GM18520 (cell line): Measurements from ENCODE around the gene MERTK.
"Not testable (repeated sequence)": the region's sequence is repeated elsewhere in the genome, so short reads cannot be mapped to it uniquely, and the experiment has no call there.

ENCODE experiments used
- ATAC-seq: cut with Tn5 transposase; IDR thresholded peaks from one replicate; pipeline ENCODE4 v1.9.1; 2021; ENCODE audit not compliant: unreplicated experiment

MERTK gene

DNA sequence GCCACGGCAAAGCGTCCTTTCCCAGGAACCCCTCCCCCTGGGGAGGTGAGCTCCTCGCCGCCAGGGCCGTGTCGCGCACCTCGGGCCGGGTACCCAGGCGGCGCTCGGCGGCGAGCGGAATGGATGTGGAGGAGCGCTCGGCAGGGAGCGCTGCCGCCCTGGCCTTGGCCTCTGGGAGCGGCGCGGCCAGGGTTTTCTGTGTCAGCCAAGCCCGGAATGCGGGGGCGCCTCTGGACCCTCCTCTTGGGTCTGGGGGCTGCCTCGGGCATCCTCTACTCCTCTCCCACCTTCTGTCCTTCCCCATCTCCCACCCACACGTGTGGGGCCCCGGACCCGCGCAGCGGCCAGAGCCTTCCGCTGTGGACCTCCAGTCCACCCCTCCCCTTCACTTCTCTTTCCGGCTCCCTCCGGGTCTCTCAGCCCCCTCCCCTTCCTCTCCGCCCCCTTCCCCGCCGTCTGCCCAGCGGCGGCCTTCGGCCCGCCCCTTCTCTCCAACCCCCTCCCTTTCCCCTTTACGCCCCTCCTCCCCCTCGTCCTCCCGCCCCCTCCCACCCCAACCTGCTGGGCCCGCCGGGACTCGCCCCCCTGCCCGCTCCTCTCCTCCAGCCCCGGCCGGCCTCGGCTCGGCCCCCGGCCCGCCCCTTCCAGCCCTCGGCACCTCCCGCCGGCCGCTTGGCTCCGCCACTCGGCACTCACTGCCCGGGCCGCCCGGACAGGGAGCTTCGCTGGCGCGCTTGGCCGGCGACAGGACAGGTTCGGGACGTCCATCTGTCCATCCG lies at the start of gene MERTK:
MERTK (plus strand) TSS at position 684 of the 779 bp plus-strand sequence. CDS start 129 bp downstream, outside the sequence.
- no peak for ATAC-seq

DNA sequence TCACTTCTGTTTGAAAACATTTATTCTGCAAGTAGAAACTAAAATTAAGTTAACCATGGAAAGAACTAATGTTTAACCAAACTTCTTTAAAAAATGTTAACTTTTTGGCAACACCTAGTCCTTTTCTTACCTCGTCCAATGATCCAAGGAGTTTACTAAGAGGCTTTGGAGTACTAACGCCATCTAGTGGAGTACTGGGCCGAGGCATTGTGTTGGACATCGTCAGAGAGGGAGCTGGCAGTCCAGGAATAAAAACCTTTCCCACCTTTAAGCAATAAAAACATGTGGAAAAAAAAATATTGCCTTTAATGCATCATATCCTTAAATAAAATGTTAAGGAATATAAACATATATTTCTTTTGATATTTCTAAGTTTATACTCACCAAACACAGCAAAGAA lies 47.8 kb upstream of the MERTK start:
- ATAC-seq = not testable (repeated sequence)

DNA sequence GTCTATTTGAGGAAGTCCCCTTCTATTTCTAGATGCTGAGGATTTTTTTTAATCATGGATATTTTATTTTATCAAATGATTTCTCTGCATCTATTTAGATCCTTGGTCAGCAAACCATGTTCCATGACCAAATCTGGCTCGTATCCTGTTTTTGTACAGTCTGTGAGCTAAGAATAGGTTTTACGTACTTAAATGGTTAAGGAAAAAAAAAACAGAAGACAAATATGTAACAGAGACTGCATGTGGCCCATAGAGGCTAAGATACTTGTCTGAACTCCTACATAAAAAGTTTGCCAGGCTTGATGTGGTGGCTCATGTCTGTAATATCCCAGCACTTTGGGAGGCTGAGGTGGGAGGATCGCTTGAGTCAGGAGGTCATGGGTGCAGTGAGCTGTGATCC lies 45.9 kb upstream of the MERTK start:
- not testable (repeated sequence) for ATAC-seq

DNA sequence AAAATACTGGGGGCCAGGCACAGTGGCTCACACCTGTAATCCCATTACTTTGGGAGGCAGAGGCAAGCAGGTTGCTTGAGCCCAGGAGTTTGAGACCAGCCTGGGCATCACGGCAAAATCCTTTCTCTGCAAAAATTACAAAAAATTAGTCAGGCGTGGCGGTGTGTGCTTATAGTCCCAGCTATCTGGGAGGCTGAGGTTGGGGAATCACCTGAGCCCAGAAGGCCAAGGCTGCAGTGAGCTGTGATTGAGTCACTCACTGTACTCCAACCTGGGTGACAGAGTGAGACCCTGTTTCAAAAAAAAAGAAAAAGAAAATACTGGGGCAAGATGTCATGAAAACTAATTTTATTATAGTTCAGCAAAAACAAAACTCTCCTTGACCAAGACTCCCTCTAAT lies 38.4 kb upstream of the MERTK start:
- not testable (repeated sequence) for ATAC-seq

DNA sequence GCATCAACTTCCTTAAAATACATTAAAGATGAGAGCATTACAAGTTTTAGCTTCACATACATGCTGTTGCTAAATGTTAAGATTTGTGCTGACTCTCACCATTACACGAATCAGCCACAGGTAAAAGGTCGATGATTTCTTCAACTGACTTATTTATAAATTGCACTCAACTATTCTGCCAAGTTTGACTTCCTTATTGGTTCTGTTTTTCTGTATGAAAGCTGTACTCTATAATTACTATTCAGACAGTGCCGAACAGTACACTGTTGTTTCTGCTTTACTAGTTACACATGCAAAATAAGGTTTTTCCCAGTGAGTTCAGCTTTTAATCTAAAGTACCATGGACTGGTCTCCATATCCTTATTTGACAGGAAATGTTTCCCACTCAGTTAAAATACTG lies 33.3 kb upstream of the MERTK start:
- not testable (repeated sequence) for ATAC-seq

DNA sequence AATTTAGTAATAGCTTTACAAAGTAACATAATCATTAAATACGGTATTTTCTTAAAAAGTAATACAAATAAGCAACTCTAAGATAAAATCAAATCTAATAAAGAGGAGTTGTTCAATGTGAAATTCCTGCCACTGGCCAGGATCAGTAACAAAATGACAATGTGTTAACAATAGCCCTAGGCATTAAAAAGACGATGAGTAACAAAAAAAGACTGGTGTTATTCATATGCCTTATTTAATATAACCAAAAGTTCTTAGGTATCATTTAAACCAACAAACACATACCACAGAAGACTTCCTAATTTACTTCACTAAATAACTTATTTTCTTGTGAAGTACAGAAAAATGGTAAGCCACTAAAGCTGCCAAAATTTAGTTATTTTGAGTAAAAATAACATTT lies 25.6 kb upstream of the MERTK start:
- not testable (repeated sequence) for ATAC-seq

DNA sequence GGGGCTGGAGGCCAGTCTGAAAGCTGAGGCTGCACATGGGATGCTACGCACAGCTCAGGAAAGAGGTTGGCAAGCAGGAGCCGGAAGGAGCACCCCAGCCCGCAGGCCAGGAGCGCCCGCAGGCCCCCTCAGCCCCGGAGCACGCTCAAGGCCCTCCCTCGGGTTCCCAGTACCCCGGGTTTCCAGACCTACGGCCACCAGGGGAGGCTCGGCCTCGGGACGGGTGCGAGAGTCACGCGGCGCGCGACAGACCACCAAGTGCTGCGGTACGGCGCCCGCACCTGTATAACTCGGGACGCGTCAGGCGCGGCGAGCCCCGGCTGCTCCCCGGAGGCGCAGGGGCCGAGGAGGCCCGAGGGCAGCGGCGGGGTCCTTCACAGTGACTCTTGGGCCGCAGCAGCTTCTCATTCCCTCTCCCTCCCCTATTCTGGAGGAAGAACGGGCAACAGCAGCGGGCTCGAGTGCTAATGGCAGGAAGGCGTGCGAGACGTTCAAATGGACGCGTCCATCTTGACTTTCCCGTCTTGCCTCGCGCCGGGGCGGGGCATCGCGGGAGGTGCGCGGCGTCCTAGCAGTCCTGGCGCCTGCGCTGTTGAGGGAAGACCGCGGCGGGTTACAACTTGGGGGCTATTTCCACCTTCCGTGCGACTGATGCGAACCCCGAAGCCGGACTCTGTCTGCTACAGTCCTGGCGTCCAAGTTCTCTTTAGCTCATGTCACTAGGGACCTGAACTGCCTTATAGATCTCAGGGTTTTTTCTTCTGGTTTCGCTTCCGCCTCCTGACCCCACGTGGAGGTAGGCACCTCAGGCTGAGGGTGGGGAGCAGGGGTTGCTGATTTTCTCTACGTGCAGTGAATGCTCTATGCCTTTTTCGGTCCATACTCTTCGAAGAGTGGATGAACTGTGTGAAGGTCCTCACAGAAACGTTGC lies 14.5 kb upstream of the MERTK start, which contains the start of gene ANAPC1:
ANAPC1 (minus strand) TSS at position 533 of the 931 bp plus-strand sequence. CDS start 3,368 bp downstream, outside the sequence.
- ATAC-seq = peak; percentile 63

DNA sequence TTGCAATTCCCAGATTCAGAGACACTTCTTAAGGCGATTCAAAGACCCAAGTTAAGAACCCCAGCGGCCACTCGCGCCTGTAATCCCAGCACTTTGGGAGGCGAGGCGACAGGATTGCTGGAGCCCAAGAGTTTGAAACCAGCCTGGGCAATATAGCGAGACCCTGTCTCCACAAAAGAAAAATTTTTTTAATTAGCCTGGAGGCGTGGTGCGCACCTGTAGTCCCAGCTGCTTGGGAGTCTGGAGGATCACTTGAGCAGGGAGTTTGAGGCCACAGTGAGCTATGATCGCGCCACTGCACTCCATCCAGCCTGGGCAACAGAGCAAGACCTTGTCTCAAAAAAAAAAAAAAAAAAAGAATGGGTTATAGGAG lies 13.8 kb upstream of the MERTK start:
- no peak for ATAC-seq

DNA sequence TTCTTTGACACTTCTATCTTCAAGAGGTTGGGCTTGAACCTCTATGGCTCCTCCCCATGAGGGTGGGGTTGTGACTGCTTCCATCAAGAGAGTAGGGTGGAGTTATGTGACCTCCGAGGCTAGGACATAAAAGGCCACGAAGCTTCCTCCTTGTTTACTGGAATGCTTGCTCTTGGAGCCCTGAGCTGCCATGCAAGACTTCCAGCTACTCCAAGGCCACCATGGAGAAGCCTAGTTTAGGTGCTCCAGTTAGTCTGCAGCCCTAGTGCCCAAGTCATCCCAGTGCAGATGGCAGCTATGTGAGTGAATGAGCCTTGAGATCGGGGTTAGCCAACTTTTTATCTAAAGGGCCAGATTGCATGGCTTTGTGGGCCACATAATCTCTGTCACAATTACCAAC lies 2.4 kb upstream of the MERTK start:
- no peak for ATAC-seq

DNA sequence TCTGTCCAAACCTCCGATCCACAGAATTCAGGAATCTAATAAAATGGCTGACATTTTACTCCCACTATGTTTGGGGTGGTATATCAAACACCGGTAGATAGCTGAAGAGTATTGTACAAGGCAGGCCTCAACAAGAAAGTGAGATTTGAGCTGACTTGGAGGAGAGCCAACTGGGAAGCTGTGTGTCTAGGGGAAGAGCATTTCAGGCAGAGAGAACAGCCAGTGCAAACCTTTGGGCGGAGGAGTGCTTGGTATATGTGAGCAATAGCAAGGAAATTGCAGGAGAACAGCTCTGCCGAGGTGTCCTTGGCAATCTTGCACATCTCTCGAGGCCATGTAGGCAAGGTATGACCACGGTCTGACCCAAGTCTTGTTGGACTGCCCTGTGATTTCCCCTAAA lies 1.8 kb upstream of the MERTK start:
- ATAC-seq = no peak

DNA sequence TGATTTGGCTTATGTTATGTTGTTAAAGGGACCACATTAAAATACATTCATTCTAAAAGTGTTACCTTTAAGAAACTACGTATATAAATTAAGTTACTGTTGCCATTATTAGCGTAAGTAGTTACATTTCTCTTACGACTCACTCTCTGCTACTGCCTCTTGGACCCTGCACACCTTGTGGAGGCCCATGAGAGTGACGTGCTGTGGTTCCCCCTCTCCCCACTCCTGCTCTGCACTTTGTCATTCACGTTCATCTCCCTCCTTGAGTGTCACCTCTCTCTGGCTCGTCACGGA lies 830 bp upstream of the MERTK start:
- ATAC-seq = no peak

DNA sequence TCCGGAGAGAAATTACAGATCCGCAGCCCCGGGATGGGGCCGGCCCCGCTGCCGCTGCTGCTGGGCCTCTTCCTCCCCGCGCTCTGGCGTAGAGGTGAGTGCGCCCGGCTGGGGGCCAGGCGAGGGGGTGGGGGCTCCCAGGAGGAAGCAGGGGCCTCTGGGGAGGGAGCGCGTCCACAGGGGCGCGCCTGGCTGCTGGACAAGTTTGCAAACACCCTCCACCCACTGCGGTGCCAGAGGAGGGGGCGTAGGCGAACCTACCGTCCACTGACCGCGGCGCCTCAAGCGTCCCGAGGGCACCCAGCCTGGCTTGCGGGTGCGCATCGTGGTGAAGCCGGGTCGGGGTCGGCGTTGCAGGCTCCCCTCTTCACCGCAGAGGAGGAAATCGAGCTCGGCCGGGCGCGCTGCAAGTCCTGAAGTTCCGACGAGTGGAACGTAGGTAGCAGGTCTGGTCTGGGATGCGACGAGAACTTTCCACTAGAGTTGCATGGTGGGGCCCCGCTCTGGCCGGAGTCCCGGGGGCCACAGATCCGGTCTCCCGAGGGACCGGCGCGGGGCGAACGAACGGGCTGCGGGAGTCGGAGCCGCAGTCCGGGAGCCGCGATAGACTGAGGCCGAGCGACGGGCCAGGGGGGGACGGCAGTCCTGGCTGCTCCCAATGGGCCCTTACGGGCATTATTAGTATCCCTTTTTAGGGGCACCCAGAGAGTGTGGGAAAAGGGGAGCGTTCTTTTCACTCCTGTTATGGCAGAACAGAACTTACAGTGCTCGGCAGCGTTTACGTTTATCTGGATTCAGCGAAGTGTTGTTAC lies 502 bp downstream of the MERTK start:
- ATAC-seq = no peak

DNA sequence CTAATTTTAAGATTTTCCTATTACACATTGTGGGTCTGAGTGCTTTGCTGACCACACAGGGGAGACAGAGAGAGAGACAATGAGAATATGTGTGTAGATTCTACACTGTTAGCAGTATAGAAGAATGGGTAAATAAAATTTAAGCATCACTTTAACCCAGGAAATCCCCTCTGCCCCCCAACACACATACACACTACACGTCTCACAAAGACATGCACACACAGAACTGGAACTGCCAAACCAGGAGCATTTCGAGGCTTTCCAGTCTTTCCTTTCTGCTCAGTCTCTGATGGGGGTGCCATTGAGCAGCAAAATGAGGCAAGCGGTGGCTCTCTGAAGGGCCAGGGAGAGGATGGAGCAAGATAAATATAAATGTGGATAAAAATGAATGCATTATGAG lies 2.5 kb downstream of the MERTK start:
- ATAC-seq = no peak

DNA sequence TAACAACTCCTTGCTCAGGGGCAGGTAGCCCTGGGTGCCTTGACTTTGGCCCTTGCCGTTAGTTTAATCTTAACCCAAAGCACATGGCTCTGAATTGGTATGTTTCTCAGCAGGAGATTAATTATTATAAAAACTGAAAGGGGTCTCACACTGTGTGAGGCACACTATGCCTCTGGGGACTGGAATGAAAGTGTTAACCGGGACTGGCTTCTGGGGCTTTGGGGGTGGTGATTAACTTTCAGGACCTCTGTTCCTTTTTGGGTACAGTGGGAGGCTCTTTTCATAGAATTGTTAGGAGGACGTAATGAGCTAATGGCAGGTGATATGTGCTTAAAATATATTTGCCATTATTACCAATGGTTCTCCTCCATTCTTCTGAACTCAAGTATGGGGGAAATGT lies 5.1 kb downstream of the MERTK start:
- ATAC-seq = no peak

DNA sequence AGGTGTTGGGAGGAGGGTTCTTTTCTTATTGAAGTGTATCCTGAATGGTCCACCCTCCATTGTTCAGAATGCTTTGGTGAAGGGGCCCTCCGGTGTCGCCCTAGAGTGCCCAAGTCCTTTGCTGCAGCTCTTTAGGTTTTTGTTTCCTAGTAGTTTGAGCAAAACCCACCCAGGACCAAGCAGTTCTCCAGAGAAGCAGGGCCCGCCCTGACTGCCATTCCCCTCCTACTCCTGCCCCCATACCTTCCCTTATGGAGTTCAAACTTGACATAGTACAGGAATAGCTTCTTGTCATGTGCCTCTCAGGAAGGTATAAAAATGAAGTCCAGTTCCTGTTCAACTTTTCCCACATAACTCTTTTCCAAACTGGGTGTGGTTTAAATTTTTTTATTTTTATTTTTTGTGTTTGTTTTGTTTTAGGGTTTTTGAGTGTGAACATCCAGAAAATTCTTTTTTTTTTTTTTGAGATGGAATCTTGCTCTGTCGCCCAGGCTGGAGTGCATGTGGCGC lies 5.6 kb downstream of the MERTK start:
- ATAC-seq = no peak

DNA sequence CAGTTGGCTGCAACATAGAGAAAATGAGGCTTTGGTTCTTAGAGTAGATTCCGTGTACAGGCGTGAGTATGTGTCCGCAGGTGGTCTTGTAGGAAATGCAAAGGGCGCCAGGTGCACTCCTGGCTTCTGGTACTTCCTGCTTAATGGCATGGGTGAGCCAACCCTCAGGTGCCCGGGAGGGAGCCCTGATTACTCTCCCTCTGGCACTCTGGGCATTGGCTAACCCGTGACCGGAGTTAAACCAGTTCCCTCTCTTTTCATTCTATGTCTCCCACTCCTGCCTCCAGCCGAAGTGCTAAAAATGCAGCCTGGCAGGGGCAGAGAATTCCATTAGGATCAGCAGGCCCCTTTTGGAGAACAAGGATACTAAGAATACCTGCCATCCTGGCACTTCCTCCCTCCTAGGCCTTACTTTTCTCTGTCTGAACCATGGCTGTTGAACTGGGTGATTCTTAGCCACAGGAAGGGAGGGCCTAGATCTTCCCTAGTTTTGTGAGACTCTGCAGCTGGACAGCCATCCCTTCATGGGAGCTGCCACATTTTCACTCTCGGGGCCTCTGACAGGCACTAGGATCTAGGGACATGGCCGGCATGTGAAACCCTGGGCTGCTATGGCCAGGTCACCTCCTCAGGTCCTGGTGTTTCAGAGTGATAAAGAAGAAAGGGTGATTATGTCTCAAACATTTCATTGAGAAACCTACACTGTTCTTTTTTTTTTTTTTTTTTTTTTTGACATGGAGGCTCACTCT lies 6.5 kb downstream of the MERTK start:
- ATAC-seq = no peak

DNA sequence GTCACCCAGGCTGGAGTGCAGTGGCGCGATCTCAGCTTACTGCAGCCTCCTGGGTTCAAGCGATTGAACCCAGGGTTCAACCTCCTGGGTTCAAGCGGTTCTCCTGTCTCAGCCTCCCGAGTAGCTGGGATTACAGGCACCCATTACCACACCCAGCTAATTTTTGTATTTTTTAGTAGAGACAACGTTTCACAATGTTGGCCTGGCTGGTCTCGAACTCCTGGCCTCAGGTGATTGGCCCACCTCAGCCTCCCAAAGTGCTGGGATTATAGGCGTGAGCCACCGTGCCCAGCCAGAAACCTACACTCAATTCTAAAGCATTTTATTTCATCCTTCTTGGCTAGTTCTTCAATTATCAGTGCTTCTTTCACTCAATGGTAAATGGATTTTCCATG lies 7.1 kb downstream of the MERTK start:
- not testable (repeated sequence) for ATAC-seq

DNA sequence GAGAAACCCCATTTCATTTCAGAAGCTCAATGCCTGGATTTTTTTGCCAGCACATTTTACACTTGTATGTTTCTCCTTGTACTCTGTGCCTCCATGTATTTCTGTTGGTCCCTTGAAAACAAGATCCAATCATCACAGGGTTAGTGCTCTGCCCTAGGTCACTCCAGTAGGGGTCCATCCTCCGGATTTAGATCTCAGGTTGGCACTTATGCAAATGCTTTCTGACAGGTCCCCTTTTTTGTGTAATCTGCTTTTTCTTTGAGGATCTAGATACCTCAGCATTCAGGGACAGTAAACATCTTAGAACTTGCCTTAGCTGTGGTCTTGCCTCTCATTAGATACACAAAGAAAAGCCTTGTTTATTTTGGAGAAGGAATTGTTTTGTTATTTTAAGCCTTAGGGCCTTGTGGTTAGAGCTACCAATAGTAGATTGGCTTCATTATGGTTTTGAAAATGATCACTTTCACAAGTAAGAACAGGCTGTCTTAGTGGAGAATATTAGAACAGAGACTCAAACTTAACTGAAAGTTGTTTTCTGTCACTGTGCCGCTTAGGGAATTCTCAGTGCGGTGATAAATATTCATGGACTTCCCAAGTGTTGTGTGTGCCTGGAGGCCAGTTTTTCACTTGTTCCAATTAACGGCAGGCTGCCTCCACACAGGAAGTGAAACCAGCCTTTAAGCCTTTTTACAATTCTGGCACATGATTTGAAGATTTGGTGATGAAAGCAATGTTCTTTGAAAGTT lies 7.8 kb downstream of the MERTK start:
- no peak for ATAC-seq

DNA sequence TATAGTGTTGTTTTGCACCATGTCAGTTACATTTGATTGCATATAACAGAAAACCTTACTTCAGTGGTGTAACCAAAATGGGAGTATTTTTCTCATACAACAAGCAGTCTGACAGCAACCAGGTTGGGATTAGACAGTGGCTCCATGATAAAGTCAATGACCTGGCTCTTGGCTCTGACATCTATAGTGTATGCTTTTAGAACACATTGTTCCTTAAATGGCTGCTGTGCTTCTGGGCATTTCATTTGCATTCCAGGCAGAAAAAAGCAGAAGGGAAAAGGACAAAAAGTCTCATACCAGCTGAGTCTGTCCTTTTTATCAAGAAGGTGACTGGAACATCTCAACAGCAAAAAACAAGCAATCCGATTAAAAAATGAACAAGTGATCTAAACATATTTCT lies 10.2 kb downstream of the MERTK start:
- no peak for ATAC-seq

DNA sequence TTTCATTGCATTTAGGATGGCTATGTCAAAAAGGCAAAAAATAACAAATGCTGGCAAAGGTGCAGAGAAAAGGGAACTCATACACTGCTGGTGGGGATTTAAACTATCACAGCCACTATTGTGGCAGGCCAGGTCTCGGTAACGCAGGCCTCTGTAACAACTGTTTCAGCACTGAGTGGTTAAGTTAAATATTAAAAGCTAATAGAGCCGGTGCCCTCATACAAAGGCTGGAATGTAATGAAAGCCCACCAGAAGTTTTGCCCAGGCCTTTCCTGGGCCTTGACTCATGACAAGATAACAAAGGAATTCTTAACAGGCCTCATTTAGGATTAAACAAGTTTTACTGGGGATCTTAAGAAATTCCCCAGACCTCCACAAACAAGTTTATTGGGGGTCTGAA lies 10.7 kb downstream of the MERTK start:
- ATAC-seq = no peak
